SKM-1 treated with dmso at 0.1 percent for 144 hours (cell line): ENCODE data around the gene CSTF2T.

Source experiments
- DNase-seq: peaks from one replicate; lab custom pipeline; 2025; ENCODE audit not compliant: unreplicated experiment; lab: John Stamatoyannopoulos, UW

The CSTF2T gene

GRCh38 chr10:51653025-51653424 is 46.4 kb downstream of the CSTF2T start:
- DNase-seq: no peak

GRCh38 chr10:51651063-51651462 is 48.3 kb downstream of the CSTF2T start:
- no peak for DNase-seq

GRCh38 chr10:51649064-51649463 is 50.3 kb downstream of the CSTF2T start:
- no peak for DNase-seq
